Embryonic facial prominence (tissue), 1 donor: ENCODE measurements around the gene DYSF.

ENCODE experiments used
- DNase-seq: peaks from one replicate; pipeline ENCODE4 v3.0.0-alpha.2; 2016; ENCODE audit errors: extremely low spot score

Gene DYSF

DNA sequence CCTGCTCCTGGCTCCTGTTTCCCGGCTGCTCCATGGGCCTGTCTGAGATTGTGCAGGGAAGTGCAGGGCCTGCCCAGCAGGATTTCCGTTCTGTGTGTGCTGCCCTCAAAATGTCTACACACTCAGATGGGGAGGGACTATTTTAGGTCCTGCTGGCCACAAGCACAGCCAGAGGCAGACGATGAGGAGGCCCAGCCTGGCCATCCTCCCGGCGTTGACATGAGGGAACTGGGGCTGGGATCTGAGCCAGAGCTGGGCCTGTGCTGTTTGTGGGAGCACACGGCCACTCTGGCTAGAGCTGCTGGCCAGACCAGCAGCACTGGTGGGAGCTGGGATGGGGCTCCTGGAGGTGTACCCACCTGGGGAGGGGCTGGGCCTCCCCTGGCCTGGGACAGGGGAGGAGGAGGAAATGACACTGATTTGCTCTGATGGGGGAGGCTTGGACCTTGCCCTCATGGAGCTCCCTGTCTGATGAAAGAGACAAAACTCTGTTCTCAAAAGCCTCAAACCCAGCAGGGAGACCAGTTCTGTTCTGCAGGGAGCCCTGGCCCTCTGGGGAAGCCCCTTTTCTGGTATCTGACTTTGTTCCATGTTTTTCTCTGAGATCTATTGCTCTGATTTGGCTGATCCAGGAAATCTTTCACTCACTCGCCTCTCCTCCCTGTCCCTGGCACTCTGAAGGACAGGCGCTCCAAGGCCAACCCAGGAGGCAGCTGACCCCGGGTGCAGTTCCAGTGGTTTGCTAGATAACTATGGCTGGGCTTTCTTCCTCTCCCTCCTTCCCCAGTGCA, 161.8 kb downstream of the DYSF start:
- no peak for DNase-seq

DNA sequence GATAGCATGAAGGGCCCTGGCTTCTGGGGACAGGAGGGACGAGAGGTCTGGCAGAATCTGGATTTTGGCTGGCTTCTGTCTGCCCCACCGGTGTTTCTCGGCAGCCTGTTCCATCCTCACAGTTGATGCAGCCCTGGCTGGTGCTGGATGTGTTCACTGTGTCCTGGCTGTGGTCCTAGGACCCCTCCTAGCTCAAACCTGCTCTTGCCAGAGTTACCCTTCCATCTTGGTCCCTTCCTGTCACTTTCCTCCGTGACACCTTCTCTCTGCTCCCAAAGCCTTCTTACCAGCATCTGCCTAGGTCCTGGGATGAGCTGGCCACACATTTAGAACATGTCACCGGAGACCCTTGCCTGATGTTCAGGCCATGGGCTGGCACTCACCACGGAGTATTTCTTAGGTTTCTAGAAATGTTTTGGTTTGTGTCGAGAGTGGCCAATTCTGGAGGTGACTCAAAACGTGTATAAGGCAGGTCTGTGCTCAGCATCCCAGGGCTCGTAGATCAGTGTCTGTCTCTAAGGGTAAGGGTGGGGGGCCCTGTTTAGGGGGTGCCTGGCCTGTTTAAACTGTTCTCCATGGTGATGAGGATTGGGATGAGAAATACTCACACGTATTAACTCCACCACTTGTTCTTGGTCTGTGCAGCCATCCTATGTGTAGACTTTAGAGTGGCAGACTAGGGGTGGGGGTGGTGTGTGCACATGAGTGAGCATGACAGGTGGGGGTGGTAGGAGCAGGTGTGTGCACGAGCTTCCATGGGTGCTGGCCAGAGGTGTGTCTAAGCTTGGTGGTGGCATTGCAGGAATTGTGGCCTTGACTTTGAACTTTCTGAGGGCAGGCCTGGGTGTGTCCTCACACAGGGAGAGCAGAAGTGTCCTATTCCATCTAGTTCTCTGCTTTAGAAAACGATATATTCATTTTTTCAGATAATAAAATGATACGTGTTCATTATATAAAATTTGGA, 162.7 kb downstream of the DYSF start:
- no peak for DNase-seq

DNA sequence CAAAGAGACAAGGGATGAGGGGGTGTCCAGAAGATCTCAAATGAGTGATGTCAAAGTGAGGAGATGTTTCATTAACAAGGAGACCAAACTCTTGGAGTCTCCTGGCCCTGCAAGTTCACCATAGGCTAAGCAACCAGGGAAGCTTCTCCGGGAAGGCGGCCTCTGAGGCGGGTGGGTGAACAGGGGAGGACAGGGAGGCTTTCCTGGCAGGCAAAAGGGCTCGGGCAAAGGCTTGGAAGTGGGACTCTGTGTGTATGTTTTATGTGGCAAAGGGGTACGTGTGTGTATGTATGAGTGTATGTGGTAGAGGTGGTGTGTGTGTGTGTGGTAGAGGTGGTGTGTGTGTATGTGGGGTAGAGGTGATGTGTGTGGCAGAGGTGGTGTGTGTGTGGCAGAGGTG, 163.9 kb downstream of the DYSF start:
- DNase-seq: no peak

DNA sequence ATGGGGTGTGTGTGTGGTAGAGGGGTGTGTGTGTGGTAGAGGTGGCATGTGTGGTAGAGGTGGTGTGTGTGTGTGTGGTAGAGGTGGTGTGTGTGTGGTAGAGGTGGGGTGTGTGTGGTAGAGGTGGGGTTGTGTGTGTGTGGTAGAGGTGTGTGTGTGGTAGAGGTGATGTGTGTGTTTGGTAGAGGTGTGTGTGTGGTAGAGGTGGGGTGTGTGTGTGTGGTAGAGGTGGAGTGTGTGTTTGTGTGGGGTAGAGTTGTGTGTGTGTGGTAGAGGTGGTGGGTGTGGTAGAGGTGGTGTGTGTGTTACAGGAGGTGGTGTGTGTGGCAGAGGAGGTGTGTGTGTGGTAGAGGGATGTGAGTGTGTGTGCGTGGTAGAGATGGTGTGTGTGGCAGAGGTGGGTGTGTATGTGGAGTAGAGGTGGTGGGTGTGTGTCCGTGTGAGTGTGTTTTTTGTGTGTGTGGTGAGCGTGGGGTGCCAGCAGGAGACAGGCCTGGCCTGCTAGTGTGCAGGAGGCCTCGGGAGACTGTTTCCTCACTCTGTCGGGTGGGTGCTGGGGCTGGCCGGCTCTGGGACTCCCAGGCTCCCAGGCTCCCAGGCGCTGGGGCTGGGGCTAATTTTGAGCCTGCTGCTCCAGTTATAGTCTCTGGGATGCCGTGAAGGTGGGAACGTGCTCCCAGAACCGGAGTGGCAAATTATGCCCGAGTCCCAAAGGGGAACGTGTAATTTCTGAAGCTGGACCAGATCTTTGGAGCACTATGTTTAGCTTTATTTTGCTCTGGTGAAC, 165.2 kb downstream of the DYSF start:
- no peak for DNase-seq

DNA sequence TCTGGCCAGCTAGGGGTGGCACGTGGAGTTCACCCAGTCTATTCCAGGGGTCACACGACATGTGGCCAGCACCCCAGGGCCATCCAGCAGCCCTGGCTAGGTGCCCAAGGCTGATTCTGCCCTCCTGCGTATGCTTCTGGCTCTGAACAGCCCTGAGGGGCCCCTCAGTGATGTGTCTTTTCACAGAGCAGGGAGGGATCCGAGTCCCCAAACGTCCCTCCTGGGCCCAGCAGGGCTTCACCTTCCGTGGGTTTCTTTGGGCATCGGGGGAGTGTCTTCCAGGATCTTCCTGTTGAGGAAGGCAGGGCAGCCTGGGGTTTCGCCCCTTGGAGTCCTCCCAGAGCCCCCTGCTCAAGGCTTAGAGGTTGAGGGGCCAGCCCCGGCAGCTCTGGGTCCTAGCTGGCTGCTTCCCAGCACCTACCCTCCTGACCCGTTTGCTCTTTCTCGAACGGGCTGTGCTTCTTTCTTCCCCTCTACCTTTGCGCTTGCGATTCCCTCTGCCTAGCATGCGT, 165.9 kb downstream of the DYSF start:
- no peak for DNase-seq

DNA sequence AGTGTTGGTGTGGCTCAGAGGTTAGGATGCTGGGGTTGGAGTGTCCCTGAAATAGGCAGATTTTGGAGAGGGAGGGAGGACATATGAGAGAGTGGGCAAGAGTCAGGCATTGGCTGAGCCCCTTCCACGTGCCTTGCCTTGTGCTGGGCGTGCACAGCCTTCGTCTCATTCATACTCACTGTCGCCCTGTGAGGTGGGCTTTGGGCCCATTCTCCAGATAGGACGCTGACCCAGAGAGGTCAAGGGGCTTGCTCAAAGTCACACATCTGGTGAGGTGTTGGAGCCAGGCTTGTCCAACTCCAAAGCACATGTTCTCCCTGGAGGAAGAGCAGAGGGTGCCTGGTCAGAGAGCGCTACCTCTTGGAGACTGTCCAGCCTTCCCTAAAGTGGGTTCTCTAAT, 166.8 kb downstream of the DYSF start:
- DNase-seq: no peak

DNA sequence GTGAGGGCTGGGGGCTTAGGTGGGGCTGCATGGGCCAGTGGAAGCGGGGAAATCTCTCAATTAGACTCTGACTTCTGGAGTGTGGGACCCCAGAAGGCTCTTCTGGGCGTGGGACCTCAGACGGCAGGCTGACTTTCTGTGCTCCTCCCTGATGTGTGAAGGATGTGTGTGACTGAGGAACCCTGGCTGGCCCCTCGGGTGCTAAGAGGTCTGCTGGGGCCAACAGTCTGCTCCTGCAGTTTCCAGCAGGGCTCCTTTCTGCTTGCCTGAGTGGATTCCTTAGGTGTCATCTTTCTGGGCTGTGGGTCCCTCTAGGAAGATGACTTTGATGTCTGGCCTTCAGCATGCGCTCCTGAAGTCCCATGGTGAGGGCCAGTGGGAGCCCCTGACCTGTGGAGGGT, 167.5 kb downstream of the DYSF start:
- no peak for DNase-seq

DNA sequence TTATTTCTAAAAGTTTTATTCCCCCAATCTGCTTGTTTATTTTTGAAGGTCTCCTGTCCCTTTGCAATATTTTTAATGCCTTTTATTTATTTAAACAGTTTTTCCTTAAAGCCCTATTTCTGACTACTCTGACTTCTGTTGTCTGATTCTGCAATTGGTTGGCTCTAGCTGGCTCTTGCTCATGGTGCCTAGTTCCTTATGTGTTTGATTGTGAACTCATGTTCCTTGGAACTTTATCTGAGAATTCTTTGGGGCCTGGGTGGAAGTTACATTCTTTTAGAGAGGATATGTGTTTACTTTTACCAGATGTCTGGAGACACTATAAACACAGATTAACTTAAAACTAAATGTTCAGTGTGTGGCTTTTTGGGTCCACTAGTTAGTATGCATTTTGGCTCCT, 175.9 kb downstream of the DYSF start:
- DNase-seq: no peak

DNA sequence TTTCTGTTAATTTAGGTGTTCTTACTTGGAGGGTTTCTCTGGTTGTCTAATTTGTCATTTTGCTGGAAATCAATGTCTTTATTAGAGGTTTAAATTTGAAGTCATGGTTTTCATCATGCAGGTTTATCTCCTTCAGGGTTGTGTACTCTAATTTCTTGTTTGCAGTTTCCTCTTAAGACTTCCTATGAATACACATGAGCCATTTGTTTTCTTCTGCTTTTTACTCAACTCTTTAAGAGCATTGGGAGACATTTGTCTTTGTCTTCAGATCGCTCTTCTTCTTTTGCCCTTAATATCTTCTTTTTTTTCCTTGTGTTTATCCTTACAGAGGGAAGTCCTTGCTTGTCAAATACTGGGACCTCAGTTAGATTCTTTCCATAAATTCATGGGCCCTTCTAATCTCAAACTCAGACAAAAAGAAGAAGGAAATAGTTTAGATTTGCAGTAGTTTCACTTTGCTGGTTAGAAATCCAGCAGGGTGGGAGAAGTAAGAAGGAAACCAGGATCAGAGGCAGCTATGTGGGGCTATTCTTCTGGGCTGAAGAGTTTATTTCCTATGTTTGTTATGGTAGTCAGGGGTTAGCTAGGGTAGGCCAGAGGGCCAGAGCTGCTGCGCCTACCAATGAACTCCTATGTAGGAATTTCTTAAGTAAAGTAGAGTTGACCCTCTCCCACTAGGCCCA, 176.6 kb downstream of the DYSF start:
- no peak for DNase-seq

DNA sequence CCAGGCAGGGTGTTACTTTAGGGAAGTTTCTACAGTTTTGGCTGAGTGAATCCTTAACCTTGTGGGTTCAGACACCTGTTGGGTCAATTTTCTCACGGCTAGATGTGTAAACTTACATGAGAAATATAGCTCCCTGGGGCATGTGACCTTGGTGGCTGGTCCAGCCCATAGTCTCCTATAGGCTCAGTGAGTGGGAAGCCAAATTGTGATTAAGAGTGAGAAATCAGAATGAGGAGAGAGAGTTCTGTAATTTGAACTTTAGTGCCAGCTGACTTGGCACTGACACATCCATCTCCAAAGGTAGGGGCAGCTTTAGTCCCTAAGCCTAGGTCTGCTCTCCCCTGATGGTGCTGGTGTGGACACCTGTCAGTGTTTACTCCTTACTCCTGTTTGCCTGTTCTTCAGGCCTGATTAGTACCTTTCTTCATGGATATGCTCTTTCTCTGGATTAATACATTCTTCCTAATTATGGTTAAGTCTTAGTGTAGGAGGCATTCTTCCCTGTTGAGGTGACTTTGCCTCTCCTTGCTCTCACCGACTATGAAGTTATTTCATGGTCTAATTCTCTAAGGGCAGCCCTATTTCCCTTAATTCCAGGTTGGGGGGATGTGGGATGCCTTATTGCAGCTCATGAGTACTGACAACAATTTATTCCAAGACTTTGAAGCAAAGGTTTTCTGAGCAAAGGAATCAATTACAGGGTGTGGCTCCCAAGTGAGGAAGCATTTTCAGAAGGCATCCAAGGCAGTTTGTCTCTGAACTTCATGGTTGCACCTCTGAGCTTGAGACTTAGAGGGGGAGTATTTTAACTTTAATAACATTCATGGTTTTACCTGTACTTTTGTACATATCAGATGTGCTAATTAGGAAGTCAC, 177.3 kb downstream of the DYSF start:
- DNase-seq: no peak

DNA sequence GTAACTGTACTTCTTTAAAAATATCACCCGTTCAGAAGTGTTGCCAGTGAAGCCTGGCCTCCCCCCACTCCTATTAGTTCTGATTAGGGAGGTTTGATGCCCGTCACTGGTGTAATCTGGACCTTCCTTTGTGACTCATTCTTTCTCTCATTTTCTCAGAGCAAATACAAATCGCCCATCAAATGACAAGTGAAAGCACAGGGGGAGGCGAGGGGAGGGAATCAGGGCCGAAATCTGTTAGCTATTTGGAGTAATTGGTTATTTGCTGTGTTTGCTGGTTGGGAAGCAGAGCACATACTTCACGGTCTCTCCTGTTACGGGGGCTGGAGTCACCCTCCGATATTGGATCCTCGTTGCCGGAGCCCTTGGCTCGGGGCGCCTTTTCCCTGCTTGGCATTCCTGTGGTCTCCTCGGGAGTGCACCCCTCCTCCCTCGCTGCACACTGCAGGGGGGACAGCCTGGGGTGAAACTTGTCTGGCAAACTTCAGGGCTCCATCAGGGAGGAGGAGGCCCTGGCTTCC, 178.1 kb downstream of the DYSF start:
- peak; percentile 91 for DNase-seq

DNA sequence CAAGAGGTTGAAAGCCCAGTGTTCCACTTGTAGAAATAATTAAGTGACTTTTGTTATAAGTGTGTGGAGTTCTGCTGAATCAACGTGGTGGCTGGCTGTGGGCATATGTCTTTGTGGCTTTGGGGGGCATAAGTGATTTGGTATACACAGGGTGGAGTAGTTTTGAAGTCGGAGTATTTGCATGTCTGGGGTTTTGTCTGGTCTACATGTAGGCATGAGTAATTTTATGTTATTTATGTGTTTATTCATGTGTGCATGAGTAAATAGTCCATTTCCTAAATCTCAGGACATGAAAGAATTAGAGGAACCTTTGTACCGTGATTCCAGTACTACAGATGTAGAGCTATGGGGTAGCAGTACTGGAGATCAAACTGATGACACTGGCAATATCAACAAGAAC, 179.7 kb downstream of the DYSF start:
- DNase-seq: no peak

DNA sequence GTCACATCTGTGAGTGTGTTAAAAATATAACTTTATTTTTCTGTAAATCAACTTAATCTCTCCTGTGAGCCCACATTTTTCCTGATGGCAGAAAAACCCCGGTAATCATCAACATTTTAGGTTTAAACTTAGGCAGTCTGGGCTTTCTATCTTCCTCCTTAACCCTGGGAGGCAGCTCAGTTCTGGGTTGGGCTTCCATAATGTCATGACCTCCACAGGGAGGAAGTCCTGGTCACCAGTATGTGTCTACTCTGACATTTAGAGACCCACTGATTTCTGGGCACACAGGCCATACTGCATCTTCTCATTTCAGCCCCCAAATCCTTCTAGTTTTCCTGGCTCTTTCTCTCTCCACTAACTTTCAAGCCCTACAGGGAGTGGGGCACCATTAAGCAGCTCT, 181.2 kb downstream of the DYSF start:
- DNase-seq: no peak

DNA sequence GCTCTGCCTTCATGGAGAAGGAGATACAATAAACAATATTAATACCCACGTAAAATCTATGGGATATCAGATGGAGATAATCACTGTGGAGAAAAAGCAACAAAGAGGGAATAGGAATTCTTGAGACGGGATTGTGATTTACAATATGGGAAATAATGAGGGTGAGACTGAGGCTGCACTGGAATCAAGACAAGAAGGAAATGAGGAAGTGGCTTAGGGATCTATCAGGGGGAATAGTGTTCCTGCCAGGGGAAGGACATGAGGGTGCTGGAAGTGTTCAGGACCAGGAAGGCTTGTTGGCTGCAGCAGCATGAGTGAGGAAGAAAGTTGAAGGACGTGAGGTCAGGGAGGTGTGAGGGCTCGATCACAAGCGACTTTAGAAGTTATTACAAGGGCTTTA, 182.4 kb downstream of the DYSF start:
- no peak for DNase-seq

DNA sequence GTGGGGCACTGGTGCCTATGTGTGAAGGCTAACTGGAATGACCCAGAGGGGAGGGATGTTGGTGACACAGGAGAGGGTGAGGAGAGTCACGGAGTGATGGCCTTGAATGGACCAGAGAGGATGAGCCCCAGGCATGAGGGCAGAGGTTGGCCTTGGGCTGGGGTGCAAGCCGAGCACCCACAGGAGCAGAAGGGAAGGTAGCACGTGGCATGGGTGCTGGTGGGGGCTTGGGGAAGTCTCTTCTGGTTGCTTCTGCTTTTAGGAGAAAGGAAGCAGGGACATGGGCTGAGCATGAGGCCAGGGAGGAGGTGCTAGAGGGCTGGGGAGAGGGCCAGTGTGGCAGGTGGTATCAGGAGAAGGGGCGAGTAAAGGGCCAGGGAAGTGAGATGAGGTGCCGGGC, 183.8 kb downstream of the DYSF start:
- DNase-seq: no peak

DNA sequence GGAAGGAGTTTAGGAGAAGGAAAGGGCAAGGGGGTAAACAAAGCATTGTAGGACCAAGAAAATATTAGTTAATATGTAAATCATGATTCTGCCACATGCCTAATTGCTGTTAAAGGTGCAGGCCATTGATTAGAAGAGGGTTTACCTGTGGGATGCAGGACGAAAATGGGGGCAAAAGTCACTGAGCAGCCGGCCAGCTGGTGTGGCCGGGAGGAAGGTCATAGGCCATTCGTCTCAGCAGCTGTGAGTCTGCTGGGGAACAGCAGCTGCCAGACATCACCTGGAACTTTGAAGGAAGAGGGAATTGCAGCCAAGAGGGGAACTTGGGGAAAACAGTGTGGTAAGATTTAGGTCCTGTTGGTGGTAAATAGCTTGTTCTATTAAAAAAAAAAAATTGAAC, 184.4 kb downstream of the DYSF start:
- no peak for DNase-seq

DNA sequence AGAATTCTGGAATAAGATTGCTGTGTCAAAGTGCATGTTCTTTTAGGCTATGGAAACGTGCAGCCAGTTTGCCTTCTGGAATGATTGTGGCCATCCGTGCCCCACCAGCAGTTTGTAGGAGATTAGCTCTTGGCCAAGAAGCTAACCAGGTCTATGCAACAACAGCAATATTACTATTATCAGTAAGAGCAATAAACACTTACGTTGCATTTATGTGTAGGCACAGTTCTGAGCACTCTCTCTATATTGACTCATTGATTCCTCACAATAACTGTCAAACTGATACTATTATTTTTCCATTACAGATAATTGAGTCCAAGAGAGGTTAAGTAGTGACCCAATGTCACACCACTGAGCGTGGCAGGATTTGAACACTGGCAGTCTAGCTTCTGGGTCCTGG, 186.4 kb downstream of the DYSF start:
- no peak for DNase-seq

DNA sequence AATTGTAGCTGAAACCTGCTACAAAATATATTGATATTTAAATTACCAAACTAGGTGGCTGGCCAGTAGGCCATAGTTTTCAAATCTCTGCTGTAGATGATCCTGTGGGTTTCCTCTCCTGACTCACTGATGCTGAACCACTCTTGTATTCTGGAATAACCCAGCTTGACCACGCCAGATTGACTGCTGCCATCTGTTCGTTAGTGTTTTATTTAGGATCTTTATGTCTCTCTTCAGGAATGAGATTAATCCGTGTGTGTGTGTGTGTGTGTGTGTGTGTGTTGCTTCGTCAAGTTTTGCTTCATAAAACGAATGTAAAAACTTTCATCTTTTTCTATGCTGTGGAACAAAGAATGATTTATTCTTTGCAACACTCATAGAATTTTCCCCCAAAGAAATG, 187.1 kb downstream of the DYSF start:
- DNase-seq: no peak

DNA sequence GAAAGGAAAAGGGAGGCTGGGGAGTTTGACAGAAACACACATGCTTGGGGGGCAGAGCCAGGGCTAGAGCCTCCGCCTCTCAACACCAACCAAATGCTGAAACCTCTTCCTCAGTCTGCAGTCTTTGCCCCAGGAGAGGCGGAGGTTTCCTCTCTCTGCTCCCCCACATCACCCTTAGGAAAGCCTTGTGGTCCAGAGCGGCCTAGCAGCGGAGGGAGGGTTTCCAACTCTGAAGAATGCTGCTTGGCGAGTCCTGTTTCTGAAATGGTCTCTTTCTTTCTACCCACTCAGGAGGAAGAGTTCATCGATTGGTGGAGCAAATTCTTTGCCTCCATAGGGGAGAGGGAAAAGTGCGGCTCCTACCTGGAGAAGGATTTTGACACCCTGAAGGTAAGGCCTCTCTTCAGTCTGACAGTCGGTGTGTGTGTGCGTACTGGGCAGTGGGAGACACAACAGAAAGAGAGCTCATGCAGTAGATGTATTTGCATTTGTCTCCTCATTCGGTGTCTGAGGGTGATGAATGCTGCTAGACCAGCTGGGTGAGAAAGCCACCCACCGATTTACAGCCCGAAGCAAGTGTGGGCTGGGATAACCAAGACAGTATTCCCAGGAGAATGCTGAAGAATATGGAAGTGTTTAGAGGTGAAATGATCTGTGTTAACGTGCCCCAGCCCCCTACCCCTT, 190.5 kb downstream of the DYSF start:
- DNase-seq: no peak

DNA sequence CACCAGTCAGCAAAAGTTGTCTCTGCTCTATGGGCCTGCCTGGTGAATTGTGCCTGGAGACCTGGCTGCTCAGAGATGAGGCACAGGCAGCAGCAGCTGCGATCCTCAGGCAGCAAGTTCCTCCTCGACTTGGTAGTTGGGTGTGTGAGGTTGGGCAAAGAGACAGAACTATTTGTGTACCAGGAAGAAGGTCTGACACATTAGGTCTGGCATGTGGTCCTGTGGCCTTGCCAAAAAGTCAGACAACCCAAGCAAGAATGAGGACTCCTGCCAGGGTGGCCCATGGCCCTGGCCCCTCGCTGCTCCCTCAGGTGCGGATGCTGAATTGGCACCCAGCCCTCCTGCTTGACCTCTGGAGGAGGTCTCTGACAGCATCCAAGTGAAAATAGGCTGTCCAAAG, 192.7 kb downstream of the DYSF start:
- DNase-seq: no peak
